ENCODE results near the gene FDPS.

- TF ChIP-seq CTCF (IDR thresholded peaks at IDR 0.05; ENCODE audit: low read depth, low read length, poor library complexity, severe bottlenecking) (peak; percentile 88), EZH2phosphoT487 (IDR thresholded peaks at IDR 0.05; ENCODE audit: borderline replicate concordance, low read length) (no peak)
Observed at GRCh38 chr1:155322953-155323728, 14.5 kb downstream of the FDPS start.
